ENCODE measurements around the gene BANF1.
A peak's percentile ranks its signal among the peaks of the same experiment; 100 is the strongest.
"Not testable (repeated sequence)": the region's sequence is repeated elsewhere in the genome, so short reads cannot be mapped to it uniquely, and the experiment has no call there.

BANF1 gene

DNA sequence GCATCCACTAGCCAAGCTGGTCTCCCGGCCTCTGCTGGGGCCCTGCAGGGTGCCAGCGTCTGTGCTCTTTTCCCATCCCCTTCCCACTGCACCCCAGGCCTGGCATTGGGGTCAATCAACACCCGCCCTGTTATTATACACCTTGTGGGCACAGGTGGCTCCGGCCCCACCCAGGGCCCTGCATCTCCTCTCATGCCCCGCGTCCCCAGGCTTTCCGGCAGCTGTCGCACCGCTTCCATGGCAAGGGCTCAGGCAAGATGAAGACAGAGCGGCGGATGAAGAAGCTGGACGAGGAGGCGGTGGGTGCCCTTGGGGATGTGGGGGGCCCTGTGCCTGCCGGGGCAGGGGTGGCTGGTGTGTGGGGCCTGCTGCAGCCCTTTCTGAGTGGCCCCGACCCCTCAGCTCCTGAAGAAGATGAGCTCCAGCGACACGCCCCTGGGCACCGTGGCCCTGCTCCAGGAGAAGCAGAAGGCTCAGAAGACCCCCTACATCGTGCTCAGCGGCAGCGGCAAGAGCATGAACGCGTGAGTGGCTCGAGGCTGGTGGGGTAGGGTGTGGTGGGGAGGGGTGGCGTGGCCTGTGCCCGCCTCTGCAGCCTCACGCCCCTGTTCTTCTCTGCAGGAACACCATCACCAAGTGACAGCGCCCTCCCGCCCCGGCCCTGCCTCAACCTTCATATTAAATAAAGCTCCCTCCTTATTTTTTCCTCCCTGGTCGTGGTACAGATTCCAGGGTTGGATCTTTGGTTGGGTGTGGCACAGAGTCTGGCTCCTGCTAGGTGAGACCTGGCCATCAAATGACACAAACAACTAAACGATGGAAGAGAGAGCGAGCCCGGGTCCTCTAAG is 23.7 kb upstream of the BANF1 start:
- DNase-seq: no peak

DNA sequence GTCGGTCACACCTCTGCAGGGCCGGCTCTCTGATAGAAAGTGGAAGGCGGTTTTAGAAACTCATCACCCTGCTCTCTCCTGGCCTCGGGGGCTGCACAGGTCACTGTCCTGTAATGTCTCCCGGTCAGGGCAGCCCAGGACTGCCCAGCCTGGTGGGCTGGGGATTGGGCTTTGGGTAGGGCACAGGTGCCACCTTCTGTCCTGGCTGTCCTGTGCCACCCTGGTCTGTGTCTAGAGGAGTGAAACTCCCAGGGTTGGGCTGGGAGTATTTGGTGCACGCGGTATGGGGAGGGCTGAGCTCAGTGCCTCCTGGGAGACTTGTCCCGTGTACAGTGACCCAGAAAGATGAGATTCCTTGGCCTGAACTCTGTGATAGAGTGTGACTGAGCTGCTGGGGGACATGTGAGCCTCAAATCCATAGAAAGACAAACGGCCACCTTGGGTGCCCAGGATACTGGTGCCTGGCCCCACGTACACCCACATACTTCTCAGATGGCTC is 23.0 kb upstream of the BANF1 start:
- DNase-seq: no peak

DNA sequence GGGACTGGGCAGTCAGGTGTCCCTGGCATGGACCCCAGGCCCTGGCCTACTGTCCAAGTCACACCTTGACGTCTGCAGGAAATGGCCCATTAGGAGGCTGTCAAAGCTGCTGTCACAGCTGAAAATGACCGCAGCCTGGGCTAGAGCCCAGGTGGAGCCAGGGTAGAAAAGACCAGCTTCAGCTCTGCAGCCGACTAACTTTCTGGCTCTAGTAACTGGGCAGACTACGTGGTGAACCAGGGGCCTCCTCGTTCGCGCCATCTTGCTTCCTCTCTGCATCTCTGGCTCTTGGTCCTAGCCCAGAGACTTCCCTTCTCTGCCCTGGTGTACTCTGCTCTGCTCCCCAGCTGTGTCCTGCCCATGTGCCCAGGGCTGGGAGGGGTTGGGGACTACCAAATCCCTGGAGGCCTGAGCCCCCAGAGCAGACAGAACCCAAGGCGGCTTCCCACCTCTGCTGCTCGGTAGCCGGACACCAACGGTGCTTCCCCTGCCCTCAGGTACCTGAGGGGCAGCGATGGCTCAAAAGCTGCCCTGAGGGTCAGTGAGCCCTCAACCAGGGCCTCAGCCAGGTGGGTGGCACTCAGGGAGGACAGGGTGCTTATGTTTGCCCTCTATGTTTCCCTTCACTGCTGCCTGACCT is 21.1 kb upstream of the BANF1 start:
- DNase-seq: no peak

DNA sequence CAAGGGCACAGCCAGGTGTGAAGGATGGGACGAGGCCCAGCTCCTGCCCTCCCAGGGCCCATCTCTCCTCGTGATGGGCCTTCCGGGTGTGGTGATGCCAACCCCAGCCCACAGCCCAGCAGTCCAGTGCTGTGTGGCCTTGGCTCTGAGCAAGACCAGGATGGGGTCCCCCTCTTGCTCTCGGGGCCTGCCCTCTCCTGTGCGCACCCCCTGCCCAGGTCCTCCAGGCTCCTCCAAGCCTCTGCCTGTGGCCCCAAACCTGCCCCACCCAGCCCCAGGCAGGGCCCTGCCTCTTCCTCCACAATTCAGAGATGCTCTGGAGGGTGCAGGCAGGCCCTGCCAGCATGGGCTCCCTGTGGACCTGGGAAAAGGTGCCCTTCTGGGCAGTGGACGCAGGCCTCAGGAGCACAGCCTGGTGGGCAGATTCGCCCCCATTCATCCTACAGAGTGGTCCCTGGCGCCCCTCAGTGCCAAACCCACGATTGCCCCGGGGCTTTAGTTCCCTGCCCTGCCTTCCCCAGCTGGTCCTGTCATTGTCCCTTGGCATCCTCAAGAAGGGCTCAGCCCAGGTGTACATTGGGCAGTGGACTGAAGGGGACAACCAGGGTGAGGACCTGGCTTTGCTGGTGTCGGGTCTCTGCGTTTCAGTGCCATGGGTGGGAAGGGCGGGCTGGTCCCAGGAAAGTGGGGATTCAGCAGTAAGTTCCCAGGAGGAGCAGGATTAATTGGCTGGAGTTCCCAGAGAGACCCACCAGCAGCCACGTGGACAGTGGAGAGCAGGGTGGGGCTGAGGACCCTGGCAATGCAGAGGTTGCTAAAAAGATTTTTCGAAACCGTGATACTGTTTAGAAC is 20.1 kb upstream of the BANF1 start:
- no peak for DNase-seq

DNA sequence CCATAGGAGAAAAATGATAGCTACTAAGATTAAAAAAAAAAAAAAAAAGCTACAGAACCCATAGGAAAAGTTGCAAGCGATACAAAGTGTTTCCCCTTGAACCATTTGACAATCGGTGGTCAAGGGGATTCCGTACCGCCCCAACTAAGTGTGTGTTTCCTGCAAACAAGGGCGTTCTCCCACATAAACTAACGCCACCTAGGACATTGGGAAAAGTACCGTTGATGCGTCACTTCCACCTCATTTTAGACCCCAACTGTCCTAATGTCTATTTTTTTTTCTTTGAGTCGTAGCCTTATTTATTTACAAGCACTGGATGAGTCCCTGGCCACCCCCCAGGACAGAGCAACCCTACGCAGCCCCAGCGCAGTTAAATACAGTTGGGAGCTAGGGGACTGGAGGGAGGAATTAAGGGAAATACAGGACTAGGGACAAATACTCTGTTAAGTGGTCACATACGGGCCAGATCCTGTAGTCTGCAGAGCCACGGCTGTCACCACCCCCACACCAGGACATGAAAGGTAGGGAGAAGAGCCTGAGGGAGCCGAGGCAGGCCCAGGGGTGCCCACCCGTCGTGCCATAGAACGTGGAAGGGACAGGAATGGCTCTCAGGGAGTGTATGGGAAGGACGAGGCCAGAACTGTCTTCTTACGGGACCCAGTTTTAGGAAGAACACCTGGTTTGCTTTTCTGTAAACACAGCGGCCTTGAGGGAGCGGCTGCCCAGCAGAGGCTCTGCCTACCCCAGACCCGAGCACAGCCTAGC is 19.3 kb upstream of the BANF1 start:
- DNase-seq: no peak

DNA sequence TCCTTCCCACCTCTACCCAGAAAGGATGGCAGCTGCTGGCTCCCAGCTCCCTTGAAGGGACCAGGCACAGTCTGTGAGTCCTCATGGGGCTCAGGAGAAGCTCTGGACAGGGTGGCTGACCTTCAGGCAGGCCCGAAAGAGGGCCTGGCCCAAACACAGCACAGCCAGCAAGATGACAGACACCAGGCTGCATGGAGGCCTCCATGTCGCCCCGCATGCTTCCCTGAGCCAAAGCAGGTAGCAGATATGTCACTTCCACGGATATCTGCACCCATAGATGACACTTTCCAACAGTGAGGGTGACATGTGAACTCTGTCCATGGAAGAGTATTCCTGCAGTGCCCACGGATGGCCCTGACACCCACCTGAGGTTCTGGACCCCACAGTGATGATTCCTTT is 18.7 kb upstream of the BANF1 start:
- no peak for DNase-seq

DNA sequence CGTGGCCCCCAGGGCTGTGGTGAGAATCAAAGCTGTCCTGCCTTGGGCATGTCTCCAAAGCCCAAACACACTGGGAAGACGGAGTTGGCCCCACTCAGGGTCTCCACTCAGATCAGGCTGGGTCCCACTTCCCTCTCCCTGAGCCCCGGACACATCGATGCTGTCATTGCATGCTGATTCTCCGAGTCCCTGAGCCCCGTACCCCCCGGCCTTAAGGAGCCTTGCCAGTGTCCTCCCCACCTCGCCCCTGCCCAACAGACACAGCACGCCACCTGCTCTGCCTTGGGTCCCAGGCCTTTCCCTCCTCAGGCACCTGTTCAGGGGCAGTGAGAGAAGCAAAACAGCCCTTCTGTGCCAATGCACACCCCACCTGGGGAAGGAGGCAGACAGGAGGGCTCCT is 15.0 kb upstream of the BANF1 start:
- DNase-seq: no peak

DNA sequence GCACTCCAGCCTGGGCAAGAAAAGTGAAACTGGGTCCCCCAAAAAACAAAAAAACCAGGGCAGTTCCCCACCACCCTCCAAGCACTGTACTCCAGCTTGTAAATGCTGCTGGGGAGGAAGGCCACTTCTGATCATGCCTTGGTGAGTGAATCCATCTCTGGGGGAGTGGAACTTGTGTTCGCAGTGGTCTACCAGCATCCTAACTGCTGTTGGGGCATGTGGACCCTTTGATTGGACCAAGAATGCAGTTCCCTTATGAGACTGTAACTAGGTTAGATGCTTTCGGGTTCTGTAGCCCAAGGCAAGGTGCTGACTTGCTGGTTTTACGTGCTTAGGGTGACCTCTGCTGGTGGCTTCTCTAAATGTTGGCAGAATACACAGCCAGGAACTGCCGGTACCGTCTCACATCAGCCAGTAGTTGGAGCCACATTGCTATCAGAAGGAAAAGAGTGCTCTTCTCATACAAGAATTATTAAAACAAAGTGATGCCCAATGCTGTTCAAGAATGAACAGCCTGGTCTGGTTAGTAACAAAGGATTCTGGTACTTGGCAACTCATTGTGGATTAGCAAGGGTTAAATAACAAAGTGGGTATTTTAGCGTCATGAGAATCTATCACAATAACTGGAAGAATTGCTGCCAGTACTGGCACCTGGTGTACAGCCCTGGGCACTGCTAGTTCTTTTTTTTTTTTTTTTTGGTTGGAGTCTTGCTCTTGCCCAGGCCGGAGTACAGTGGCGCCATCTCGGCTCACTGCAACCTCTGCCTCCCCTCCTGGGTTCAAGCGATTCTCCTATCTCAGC is 13.3 kb upstream of the BANF1 start:
- peak; percentile 79 for DNase-seq

DNA sequence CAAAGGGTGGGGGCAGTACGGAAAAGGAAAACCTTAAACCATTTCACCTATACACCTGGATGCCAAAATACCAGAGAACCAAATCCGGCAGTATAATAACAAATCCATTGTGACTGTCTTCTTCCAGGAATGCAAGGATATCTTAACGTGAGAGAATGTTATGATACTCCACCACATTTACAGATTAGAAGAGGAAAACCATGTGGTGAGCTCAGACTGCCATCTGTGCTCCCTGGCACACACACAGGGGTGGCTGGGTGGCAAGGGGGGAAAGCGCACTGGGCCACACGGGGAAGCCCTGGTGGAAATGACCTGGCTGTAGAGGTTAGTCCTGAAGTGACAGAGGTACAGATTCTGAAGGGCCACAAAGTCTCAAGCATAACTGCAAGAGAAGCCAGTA is 10.2 kb upstream of the BANF1 start:
- no peak for DNase-seq

DNA sequence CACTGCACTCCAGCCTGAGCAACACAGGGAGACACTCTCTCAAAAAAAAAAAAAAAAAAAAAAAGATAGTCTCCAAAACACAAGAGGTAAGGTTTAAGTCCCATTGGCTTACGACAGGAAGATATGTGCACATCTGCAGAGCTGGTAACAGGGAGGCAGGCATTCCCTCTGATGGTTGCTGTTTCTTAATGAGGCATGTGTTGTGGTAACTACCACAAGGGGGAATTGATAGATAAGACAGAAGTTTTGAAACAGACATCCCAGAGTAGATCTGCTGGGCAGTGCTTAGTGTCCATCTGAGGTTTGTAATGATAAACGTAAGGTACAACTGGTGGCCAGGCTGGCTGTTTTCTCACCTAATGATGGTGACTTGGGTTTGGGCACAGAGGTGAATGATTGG is 5.0 kb upstream of the BANF1 start:
- DNase-seq: no peak

DNA sequence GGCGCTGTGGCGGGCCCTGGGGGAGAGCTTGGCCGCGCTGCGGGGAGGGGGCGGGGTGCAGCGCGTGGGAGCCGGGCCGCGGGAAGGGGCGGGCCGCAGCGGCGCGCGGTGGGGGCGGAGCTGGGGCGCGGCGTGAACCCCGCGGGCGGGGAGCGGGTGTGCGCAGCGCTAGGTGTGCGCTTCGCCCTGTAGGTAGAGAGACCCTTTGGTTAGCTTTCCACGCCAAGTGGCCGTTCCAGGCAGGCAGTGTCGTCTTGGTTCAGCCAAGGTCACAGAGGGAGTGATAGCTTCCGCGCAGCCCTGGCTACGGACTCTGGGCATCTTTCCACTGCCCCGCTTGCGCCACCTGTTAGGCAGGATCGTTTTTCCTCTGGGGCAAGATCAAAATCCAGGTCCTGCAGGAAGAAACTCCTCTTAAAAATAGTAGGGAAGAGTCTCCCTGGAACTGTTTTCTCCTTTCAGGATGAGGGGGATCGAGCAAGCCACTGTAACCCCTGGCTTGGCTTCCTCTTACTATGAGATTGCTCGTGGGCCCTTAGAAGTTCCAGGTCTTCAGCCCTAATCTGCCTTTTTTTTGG is 434 bp downstream of the BANF1 start:
- peak; percentile 8 for DNase-seq

DNA sequence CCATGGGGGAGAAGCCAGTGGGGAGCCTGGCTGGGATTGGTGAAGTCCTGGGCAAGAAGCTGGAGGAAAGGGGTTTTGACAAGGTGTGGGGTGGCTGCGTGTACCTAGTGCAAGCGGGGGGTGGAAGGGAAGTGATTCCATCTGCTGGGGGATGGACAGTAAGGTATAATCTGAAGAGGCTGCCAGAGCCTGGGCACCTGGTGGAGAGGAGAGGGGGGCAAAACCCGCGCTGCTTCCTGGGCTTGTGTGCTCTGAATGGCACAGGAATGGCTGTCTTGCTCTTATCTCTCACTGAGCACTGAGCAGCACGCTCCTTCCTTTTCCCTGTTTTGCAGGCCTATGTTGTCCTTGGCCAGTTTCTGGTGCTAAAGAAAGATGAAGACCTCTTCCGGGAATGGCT is 988 bp downstream of the BANF1 start:
- no peak for DNase-seq

DNA sequence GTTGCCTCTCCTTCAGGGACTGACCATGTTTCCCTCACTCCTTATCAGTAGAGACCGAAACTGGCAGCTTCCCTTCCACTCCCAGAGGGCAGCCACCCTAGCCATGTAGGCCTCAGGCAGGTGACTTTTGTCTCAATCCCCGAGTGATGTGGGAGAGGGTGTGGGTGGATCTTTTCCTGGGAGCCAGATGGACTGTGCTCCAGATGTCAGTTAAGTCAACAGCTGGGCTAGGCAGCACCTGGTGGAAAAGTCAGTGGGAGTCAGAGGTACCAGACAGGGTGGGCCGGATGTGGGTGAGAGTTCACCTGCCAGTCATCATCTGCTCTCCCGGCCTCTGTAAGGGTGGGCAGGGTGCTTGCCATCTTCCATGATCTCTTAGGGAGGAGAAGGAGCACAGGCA is 1.9 kb downstream of the BANF1 start:
- DNase-seq: no peak

DNA sequence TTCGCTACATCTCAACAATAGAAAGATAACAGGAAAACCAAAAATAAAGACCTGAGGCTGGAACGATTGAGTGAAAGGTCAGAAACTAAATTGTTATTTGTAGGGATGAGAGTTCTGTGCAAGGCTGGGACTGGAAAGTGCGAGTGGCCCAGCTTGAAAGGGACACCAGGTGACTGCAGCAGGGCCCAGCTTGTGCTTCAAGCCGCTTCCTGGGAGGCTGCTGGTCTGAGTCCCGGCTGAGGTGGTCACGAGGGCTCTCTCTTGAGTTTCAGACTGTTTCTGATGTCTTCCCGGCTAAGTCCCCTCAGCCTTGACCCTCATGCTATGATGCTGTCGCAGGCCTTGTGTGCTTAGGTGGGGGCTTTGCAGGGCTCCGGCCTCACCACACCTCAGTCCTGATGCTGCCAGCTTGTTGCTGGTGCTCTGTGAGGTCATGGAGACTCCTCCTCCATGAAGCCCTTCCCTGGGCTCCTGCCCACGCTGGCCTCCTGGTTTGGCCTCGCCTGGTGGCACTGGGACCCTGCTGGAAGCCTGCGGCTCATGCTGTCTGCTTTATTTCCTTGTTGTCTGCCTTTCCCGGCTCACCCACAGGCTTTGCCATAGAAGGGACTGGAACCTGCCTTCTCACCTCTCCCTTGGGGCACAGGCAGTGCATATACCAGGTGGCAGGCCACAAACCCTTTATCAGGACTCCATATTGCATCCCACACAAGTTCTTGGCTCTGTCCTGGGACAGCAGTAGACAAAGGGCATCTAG is 4.0 kb downstream of the BANF1 start:
- DNase-seq: no peak

DNA sequence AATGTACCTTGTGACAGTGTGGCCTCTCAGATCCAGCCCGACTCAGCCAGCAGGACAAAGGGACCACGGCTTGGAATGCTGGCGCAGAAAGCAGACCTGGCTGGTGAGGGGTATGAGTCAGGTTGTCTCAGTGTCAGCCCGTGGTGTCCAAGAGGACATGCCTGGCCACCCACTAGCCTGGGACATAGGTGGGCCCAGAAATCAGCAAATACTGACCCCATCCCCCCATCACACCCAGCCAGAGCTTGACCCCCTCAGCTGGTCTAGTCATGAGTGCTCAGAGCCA is 4.5 kb downstream of the BANF1 start:
- DNase-seq: no peak

DNA sequence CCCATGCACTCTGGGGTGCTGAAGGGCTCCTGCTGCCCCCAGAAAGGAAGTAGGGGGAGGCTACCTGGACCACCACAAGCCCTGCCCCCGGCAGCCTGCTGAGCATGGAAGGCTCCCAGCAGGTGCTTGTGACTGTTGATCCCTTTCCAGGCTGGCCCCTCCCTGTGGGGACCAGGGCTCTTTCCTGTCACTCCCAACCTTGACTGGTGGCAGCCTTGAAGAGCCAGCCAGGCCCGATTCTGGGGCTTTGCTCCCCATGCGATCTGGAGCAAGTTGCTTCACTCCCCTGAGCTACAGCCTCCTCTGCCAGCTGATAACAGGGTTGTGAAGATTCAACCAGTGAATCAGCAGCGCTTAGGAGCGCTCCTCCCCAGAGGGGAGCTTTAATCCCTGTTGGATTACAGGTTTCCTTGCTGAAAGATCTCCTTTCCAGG is 4.9 kb downstream of the BANF1 start:
- DNase-seq: no peak

DNA sequence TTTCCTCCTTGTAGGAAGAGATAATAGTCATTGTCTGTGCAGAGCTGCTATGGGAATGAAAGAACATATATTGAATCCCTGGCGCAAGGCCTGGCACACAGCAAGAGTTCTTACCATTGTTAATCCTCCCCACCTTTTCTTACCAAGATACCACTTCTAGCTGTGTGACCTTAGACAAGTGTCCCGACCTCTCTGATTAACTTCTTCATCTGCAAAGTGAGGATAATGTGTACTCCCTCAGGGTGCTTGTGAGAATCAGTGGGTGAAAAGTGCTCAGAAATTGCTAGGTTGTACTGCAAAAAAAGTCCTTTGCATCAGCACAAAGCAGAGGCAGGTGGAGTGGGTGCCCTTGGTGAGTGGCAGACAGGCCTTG is 5.8 kb downstream of the BANF1 start:
- DNase-seq: no peak

DNA sequence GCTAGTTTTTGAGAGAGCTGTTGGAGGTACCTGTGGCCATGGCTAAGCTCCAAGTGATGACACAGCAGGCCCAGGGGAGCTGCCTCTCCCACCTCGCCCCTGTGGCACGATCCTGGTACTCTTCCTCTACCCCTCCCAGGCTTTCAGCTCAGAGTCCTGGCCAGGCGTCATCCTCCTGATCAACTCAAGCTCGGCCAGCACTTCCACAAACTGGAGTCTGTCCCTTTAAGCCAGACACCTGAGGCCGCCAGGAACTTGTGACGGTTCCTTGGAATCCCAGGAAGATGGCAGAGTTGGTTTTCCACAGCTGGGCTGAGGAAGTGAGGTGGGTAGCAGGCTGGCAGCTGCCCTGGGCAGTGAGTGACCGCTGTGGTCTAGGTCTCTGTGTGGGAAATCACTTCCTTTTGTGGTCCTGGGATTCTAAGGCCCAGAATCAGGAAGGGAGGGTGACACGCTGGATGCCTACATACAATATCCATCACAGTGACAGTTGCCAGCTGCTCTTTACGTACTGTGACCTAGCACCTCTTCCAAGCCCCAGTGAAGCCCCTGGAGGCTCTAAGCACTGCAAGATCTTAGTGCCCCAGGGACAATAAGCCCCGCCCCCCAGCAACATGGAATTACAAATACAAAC is 6.3 kb downstream of the BANF1 start:
- DNase-seq: no peak

DNA sequence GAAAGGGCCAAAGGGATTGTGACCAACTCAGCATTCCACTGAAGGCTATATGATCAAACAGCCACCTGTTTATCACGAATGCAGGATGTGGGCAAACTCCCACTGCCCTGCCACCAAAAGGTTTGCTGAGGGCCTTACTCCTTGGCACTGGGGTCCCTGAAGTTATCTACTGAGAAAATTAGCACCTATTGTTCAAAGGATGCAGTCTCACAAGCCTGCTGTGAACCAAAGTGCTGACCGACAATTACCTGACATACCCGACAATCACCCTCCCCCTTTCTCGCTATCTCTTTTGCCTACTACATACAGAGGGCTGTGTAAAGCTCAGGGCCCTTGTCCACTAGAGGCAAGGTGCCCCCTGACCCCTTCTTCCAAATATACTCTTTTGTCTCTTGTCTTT is 7.7 kb downstream of the BANF1 start:
- not testable (repeated sequence) for DNase-seq

DNA sequence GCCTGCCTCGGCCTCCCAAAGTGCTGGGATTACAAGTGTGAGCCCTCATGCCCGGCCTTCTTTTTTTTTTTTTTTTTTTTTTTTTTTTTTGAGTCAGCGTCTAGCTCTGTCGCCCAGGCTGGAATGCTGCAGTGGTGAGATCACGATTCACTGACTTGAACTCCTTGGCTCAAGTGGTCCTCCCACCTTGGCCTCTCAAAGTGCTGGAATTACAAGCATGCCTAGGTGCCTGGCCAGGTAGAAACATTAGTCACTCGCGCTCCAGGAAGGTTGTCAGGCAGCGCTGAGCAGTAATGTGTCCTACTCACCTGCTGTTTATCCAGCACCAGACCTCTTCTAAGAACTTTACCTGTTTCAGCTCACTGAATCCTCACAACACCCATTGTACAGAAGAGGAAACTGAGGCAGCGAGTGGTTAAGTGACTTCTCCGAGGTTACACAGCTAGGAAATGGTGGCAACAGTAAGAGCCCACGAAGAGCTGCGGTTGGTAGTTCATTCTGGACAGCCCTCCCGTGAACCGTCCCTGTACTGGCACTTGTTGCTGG is 9.0 kb downstream of the BANF1 start:
- no peak for DNase-seq
